GM18868 (cell line): ENCODE measurements around the gene PRRT1.
"Not testable (repeated sequence)": the region's sequence is repeated elsewhere in the genome, so short reads cannot be mapped to it uniquely, and the experiment has no call there.

Source experiments
- ATAC-seq: cut with Tn5 transposase; IDR thresholded peaks from one replicate; pipeline ENCODE4 v1.9.1; 2021; ENCODE audit warnings: mild to moderate bottlenecking, moderate library complexity; ENCODE audit not compliant: unreplicated experiment

PRRT1 gene

DNA sequence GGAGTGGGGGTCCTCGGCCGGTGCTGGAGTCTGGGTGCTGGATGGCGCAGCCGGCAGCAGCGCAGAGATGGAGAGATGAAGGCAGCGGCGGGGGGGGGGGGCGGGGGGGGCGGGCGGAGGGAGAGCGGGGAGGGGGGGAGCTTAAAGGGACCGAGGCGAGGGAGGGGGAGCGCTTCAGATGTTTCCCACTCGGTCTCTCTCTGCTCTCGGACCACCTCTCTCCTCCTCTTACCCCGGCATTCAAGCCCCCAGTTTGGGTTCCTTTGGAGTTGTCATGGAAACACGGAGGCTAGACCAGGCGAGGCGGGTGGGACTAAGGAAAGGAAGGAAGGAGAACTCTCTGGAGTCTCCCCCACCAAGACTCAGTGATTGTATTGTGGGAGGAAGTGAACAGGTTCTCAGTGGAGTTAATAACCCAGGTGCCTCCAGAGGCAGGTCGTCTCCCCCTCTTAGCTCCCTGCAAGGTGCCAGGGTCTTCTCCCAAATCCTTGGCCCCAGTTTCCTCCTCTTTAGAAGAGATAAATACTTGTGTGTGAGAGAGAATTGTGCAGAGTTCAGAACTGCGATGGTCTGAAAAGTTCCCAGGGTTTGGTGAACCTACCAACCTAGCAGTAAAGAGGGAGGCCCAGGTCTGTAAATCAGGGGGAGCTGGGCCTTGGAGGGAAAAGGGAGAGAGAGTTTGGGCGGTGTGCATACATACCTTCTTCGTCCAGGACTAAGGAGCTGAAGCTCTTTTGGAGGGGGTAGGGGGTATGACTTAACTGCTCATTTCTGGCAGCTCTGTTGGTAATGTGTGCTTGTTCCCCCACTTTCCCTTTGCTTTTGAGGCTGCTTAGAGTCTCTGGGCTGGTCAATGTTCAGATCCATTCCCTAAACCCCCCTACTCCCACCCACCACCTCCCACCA, at the start of gene PRRT1:
PRRT1 (minus strand) TSS at position 77 of the 906 bp plus-strand sequence. CDS start 112 bp downstream, outside the sequence.
- ATAC-seq: no peak

GRCh38 chr6:32200711-32201475, 49.2 kb upstream of the PRRT1 start:
- ATAC-seq: no peak

- ATAC-seq: no peak
These were observed 47.1 kb upstream of the PRRT1 start for GRCh38 chr6:32198866-32199265.

DNA sequence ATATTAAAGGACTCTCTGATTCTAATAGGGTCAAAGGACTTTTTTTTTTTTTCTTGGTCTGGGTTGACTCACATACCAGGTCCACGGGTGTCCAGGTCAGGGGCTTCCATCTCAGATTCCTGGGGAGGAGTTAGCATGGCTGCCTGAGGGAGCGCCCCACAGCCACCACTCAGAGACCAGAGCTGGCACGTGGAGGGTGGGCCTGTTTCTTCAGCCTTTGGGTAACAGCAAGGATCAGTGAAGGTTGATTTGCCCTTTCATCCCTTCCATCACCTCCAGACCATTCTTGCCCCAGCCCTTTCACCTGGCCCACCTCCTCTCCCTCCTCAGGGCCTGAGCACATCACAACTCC, 46.6 kb upstream of the PRRT1 start:
- ATAC-seq: no peak

DNA sequence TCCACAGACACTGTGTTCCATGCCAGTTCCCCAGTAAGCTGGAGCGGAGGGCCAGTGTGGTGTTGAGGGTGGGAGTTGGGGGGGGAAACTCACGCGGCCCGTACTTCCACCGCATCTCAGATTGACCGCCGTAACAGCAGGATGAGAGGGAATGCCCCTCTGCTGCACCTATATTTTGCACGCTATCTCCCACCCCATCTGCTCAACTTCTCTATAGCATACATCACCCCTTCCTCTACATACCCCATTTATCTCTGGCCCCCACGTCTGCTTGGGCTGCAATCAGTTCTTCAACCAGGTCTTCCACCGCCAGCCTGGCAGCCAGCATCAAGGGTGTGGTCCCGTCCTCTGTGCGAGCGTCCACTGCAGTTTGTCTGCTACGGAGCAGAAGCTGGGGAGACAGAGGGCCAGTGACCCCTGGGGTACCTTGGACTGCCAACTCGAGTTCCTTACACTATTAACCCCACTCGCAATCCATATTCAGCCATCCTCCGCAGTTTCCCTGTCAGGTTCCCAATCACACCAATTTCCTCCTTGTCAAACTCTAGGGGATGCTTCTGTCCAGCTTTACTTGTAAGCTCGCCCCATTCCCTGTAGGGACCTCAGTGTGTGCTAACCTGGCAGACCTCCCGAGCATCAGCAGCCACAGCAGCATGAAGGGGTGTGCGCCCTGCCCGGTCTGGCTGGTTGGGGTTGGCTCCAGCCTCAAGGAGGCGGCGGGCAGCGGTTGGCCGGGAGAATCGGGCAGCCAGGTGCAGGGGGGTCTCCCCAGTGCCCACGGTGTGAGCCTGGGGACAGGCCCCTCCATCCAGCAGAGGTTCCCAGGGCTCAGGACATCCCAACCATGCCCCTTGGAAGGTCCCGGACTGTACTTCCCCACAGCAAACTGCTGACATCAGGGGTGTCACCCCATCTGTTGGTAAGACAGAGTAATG, 45.2 kb upstream of the PRRT1 start:
- ATAC-seq: no peak

DNA sequence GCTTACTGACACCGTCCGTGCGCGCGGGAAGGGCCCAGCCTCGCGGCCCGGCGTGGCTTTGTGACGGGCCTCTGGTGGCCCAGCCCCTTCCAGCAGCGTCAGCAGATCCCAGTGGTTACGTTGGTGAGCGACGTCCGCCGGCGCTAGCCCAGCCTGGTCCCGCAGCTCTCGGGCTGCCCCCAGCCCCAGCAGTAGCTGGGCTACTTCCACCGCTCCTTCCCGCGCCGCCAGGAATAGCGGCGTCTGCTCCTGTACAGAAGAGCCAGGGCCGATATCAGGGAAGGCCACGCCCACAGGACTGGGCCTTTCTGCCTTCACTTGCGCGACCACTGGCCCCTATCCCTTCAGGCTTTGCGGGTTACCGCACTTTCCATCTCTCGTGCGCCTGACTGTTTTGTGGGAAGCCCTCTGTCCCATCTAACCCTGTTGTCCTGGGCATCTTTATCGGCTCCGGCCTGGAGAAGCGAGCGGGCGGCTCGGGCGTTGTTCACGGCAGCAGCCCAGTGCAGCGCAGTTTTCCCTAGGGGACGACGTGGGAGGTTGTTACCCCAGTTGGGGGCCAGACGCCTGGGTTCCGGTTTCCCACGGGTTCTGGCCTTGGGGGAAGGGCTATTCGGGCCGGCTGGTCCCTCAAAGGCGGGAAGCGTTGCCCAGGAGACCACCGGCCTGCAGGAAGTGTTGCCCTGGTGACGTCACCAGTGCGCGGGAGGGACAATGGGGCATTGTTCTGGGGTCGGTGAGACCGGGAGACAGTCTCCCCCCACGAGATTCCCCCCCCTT, 44.4 kb upstream of the PRRT1 start:
- ATAC-seq: peak; percentile 77

DNA sequence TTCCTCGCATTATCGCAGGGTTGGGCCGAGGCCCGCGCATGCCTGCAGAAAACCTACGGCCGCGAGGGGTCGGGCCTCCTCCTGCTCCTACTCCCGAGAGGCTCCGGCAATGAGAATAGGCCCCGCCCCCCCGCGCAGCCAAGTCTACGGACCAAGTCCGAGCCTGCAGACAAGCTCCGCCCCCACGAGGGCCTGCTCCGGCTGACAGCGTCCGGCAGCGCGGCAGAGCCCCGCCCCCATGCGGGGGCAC, 43.8 kb upstream of the PRRT1 start:
- ATAC-seq: peak; percentile 63

GRCh38 chr6:32194825-32195651, 43.3 kb upstream of the PRRT1 start:
- no peak for ATAC-seq

- ATAC-seq: no peak
These were observed 42.6 kb upstream of the PRRT1 start for GRCh38 chr6:32194388-32194787.

- ATAC-seq: not testable (repeated sequence)
These were observed 41.4 kb upstream of the PRRT1 start for GRCh38 chr6:32193096-32193495.

DNA sequence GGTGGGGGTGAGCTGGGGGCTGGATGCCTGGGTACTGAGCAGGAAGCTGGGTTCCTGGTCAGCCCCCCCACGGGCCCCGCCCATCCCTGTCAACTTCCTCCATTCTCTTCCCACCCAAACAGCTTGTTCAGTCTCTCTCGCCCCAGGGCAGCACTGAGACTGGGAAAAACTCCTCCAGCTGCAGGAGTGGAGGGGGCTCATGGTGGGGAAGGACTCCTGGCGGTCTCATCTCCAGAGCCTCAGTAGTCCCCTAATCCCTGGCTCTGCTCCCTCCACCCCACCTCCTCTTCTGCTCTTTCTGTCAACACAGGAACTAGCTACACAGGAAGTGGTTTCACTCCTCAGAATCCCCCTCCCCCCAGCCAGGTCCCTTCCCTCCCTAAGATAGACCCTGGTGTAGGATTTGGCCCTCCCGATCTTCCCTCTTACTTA, 40.9 kb upstream of the PRRT1 start, which contains the start of gene GPSM3:
GPSM3 (minus strand) TSS at position 36 of the 432 bp plus-strand sequence. CDS start 130 bp downstream, outside the sequence.
- no peak for ATAC-seq

DNA sequence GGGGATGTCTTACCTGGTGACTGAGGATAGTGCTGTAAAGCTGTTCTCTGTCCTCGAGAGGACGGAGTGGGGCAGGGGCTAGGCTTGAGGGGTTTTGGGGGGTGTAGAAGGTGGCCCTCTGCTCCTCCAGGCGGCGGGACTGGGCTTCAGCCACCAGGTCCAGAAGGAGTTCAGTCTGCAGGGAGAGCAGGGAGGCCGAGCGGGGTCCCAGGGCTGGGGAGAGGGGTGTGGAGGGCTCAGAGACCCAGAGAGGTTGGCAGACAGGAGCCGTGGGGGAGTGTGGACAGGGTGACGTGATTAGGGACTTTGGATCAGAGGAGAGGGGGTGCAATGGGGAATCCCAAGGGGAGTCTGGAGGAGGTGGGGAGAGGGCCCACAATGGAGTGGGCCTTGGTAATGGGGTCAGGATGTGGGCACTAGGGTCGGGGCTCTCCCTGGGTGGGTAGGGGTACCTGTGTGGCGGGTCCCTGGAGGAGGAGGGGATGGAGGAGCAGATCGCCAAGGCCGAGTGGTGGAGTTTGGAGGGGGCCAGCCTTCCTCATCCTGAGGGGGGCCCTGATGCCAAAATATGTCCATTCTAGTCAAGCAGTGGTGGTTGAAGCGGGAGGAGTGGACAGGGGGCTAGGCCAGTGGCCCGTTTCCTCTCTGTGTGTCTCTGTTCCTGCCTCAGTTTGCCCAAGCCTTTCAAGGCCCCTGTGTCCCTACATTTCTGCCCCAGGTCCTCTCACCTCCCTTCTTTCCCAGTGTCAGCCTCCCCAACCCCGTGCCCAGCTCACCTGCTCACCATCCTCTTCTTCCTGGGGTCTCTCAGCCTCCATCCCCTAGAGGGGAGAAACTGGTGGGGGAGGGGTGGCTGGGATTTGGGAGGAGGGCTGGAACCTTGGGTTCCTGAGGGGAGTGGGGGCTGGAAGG, 40.2 kb upstream of the PRRT1 start:
- no peak for ATAC-seq

GRCh38 chr6:32190911-32191677, 39.4 kb upstream of the PRRT1 start:
- ATAC-seq: no peak

DNA sequence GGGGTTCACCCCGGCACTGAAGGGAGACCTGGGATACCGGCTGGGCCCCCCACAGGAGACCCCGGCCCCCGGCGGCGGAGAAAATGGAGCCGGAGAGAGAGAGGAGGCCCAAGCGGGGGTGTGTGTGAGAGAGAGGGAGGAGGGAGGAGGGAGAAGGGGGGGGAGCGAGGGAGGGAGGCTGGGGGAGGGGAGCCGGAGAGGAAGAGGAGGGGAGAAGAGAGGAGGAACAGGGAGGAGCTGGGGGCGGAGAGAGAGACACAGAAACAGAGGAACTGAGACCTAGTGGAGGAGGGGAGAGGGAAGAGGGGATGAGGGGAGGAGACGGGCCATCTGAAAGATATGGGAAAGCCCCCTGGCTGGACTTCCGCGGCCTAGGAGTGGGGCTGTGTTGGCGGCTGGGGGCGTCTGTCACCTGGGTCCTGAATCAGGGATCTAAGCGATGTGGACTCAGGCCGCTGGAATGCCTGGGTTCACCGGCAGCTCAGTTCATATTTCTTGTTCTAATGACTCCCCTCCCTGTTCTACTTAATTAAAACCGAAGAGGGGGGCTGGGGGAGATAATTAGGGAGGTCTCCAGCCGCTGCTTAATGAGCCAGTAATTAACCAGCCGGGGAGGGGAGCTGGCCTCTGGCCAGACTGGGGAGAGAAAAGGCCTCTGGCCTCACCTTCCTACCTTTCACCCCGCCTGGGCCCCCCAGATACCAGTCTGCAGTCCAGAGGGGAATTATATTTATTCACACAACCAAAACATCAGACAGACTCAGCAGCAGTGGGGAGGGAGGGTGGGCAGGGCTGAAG, 38.5 kb upstream of the PRRT1 start, which contains the start of gene PBX2:
PBX2 (minus strand) TSS at position 149 of the 798 bp plus-strand sequence. CDS start 287 bp downstream, outside the sequence.
- ATAC-seq: peak; percentile 70

GRCh38 chr6:32189742-32190053, 38.0 kb upstream of the PRRT1 start:
- ATAC-seq: no peak

DNA sequence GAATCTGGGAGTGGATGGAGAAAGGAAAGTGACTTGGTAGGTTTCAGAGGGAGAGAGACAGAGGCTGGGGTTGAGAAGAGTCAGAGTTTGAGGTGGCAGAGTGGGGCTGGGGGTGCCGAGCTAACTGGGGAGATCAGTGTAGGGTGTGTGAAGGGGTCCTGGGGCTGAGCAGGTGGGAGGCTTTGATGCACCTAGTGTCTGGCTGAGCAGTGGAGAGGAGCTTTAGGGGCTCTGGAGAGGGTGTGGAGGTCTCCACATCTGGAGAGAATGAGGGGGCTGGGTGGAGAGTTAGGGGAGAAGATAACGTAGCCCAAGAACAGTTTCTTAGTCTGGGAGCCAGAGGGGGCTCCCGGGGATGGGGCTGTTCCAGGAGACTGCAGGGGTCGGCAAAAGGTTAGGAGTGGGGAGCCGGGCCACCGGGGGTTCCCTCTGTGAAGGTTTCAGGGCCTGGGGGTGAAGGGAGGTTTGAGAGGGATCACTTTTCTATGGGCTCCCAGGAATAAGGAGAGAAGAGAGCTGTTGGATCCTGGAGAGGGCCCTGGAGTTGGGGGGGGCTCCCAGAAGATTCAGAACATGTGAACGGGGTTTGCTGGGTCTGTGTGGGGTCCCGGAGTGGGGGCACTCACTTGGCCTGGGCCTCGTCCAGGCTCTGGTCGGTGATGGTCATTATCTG, 37.5 kb upstream of the PRRT1 start:
- no peak for ATAC-seq
